Measurements from ENCODE around the gene FOLR3. TPM values are rescaled to one million over a fixed set of nuclear protein-coding genes. Genes with fewer than 3 reads are reported as not detected.
A peak's percentile ranks its signal among the peaks of the same experiment; 100 is the strongest.

Gene FOLR3
- total RNA-seq, 2 donors from 2014 or later: not detected

DNA sequence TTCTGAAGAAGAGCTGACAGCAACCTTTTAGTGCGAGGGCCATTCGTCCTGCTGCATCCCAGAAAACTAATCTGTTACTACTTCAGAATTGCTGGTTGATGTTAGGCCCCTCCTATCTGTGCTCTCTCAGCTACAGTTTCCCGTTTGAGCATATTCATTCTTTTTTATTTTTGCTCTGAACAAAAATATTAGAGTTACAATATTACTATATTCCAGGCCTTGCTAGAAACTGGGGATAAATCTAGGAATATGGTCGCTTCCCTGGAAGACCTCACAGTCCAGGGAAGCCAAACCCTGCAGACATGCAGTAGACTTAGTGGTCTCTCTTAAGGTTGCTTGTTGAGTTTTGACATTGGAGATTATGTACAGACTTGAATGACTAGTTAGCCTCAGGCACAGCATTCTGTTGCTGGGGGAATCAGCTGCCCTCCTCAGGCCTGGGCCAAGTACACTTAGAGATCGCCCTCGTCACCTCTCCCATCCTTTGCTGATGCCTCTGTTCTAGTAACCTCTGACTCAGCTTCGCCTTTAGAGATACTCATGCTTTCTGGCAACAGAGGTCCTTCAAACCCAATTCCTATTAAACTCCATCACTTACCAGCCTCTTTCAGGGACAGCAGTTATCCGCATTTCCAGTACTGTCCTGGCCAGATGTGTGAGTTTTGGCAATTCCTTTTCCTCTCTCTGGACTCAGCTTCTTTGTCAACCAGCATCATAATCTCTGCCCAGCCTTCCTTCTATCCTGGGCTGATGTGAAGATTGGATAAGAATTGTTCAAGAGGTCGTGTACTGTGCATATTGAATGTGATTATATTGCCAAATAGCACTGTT is 22.3 kb upstream of the FOLR3 start:
- Mint-ChIP-seq H3K27me3 (peaks cover 6% of the 10 kb centered on the region), H3K36me3 (ENCODE audit: low read depth) (peaks cover 26% of the 10 kb centered on the region), H3K9me3 (peaks cover 10% of the 10 kb centered on the region), H3K4me1 (peaks cover 24% of the 10 kb centered on the region), H3K27ac (peak overlapping the region; percentile 96), H3K4me3 (peak overlapping the region; percentile 87)
- peak; percentile 2 for ATAC-seq (replicated peaks)

DNA sequence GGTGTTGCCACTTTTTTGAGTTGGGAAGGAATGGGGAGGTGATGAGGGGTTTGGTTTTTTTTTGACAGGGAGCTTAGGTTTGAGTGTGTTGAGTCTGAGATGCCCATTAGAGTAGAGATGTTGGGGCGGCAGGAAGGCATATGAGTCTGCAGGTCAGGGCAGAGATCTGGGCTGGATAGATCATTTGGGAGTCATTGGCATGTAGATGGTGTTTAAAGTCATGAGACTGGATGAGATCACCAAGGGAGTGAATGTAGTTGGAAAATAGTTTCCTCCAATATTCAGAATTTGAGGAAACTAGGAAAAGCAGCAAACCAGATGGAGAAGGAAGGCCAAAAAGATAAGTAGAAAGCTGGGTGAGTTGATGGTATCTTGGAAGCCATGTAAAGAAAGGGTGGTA is 21.0 kb upstream of the FOLR3 start:
- peaks cover 24% of the 10 kb centered on the region for H3K4me1 Mint-ChIP-seq
- peak overlapping the region; percentile 96 for H3K27ac Mint-ChIP-seq
- H3K4me3 Mint-ChIP-seq: no peak overlapping the region
- peaks cover 10% of the 10 kb centered on the region for H3K9me3 Mint-ChIP-seq
- H3K36me3 Mint-ChIP-seq (ENCODE audit: low read depth): peaks cover 26% of the 10 kb centered on the region
- ATAC-seq (replicated peaks): no peak
- H3K27me3 Mint-ChIP-seq: peaks cover 10% of the 10 kb centered on the region

DNA sequence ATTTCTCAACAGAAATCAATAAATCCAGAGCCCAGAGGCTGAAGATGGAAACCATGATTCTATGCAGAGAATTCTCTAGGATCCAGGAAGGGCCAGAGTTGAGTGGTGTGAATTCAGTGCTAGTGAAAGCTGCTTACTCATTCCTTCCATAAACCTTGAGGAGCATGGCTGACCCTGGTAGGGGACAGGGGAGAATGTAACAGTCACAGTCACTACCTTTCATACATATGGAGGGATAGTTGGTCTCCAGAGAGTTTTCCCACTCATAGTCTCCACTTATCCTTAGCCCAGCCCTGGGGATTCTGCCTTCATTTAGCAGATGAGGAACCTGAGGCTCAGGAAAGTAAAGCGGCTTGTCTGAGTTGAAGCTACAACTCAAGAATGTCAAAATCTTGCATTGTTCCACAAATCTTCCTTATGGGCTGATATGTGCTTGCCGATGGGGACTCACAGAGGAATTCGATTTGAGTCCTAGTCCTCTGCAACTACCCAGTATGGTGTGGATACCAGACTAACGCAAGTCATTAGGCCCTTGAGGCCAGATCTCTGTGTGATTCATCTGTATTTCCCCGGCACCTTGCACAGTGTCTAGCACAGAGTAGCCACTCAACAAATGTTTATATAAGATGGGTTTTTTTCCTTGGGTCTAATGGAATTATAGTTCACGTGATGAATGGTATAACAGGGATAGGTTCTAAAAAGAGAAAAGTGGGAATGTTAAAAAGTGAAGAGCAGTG is 19.3 kb upstream of the FOLR3 start:
- H3K9me3 Mint-ChIP-seq: peaks cover 10% of the 10 kb centered on the region
- no peak overlapping the region for H3K27ac Mint-ChIP-seq
- H3K36me3 Mint-ChIP-seq (ENCODE audit: low read depth): peaks cover 12% of the 10 kb centered on the region
- H3K27me3 Mint-ChIP-seq: peaks cover 15% of the 10 kb centered on the region
- no peak for ATAC-seq (replicated peaks)
- peaks cover 21% of the 10 kb centered on the region for H3K4me1 Mint-ChIP-seq
- no peak overlapping the region for H3K4me3 Mint-ChIP-seq

- no peak for ATAC-seq (replicated peaks)
- Mint-ChIP-seq H3K9me3 (peaks cover 2% of the 10 kb centered on the region), H3K27me3 (peaks cover 18% of the 10 kb centered on the region), H3K27ac (no peak overlapping the region), H3K4me3 (no peak overlapping the region), H3K4me1 (peaks cover 5% of the 10 kb centered on the region), H3K36me3 (ENCODE audit: low read depth) (no peaks in the 10 kb centered on the region)
Observed at GRCh38 chr11:72119198-72119597, 16.3 kb upstream of the FOLR3 start.

DNA sequence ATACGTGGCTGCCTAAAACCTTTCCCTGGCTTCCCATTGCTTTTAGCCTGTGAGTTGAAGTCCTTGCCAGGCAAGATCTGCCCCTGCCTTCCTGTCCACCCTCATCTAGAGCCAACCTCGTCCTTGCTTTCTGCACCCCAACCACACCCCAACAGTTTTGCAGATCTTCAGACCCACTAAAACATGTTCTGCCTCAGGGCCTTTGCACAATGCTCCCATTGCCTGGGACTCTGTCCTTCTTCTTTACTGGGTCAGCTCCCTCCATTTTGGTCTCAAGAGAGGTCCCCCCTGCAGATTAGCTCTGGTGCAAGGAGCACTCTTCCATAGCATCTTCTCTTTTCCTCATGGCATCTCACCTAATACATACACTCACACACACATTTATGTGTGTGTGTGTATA is 14.6 kb upstream of the FOLR3 start:
- H3K27me3 Mint-ChIP-seq: peaks cover 18% of the 10 kb centered on the region
- no peak overlapping the region for H3K27ac Mint-ChIP-seq
- H3K36me3 Mint-ChIP-seq (ENCODE audit: low read depth): no peaks in the 10 kb centered on the region
- H3K4me1 Mint-ChIP-seq: peaks cover 5% of the 10 kb centered on the region
- no peaks in the 10 kb centered on the region for H3K9me3 Mint-ChIP-seq
- ATAC-seq (replicated peaks): no peak
- H3K4me3 Mint-ChIP-seq: no peak overlapping the region

GRCh38 chr11:72122607-72123006 is 12.9 kb upstream of the FOLR3 start:
- Mint-ChIP-seq H3K27me3 (peaks cover 12% of the 10 kb centered on the region), H3K9me3 (no peaks in the 10 kb centered on the region), H3K4me3 (no peak overlapping the region), H3K36me3 (ENCODE audit: low read depth) (no peaks in the 10 kb centered on the region), H3K4me1 (peaks cover 5% of the 10 kb centered on the region), H3K27ac (no peak overlapping the region)
- ATAC-seq (replicated peaks): no peak

DNA sequence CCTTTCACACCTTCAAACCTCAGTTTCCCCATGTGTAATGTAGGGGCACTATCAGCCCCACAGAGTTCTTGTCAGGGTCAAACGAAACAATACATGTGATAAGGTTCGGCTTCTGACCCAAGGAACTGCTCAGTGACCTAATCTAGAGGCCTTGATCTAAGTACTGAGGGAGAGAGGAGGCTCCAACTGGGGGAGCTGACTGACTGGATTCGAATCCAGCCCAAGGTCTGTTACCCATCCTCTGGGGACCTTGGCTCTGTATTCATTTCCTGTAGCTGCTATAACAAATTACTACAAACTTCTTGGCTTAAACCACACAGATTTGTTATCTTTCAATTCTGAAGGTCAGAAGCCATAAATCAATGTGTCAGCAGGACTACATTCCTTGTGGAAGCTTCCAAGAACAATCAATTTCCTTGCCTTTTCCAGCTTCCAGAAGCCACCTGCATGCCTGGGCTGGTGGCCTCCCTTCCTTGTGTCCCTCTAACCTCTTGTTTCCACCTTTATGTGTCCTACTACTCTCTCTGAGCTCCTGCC is 12.3 kb upstream of the FOLR3 start:
- no peaks in the 10 kb centered on the region for H3K36me3 Mint-ChIP-seq (ENCODE audit: low read depth)
- H3K27me3 Mint-ChIP-seq: peaks cover 12% of the 10 kb centered on the region
- H3K4me1 Mint-ChIP-seq: peaks cover 5% of the 10 kb centered on the region
- H3K27ac Mint-ChIP-seq: no peak overlapping the region
- no peaks in the 10 kb centered on the region for H3K9me3 Mint-ChIP-seq
- no peak for ATAC-seq (replicated peaks)
- H3K4me3 Mint-ChIP-seq: no peak overlapping the region

GRCh38 chr11:72124046-72124445 is 11.5 kb upstream of the FOLR3 start:
- Mint-ChIP-seq H3K4me1 (peaks cover 5% of the 10 kb centered on the region), H3K36me3 (ENCODE audit: low read depth) (no peaks in the 10 kb centered on the region), H3K4me3 (no peak overlapping the region), H3K27me3 (peaks cover 9% of the 10 kb centered on the region), H3K9me3 (peaks cover 2% of the 10 kb centered on the region), H3K27ac (no peak overlapping the region)
- no peak for ATAC-seq (replicated peaks)

- H3K9me3 Mint-ChIP-seq: peaks cover 5% of the 10 kb centered on the region
- no peaks in the 10 kb centered on the region for H3K36me3 Mint-ChIP-seq (ENCODE audit: low read depth)
- no peak for ATAC-seq (replicated peaks)
- peaks cover 9% of the 10 kb centered on the region for H3K27me3 Mint-ChIP-seq
- no peak overlapping the region for H3K4me3 Mint-ChIP-seq
- H3K4me1 Mint-ChIP-seq: peaks cover 5% of the 10 kb centered on the region
- H3K27ac Mint-ChIP-seq: no peak overlapping the region
Observed at GRCh38 chr11:72125956-72126355, 9.6 kb upstream of the FOLR3 start.

DNA sequence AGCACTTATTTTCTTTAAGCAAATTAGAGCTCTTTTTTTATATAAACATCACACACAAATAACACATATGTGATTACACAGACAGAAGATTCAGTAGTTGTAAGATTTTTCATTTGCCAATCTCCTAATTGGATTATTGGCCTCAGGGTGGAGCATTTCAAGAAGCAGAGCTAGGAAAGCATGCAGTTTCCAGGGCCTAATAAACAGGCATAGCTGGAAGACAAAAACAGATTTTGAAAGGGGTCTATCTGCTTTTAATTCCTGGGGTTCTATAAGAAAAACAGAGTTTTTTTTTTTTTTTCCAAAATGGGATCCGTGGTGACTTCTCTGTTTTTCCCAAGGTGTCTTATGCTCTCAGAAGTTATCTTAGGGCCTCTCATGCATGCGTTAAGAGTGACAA is 7.6 kb upstream of the FOLR3 start:
- no peak for ATAC-seq (replicated peaks)
- Mint-ChIP-seq H3K27ac (no peak overlapping the region), H3K4me3 (no peak overlapping the region), H3K27me3 (peaks cover 14% of the 10 kb centered on the region), H3K4me1 (peaks cover 5% of the 10 kb centered on the region), H3K9me3 (peaks cover 5% of the 10 kb centered on the region), H3K36me3 (ENCODE audit: low read depth) (no peaks in the 10 kb centered on the region)

DNA sequence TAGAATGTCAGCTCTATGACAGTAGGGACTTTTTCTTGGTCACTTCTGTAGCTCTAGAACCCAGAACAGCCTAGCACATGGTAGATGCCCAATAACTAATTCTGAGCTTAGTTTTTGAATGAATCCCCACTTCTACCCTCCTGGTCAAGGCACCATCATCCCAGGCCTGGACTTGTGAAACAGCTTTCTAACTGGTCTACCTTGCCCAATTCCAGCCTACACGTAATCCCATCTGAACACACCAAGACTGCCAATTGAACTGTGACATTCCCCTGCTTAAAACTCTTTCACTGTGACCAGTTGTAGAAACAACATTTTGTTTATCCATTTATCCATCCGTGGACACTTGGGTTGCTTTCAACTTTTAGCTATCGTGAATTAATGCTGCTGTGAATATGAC is 6.1 kb upstream of the FOLR3 start:
- H3K36me3 Mint-ChIP-seq (ENCODE audit: low read depth): no peaks in the 10 kb centered on the region
- H3K27ac Mint-ChIP-seq: no peak overlapping the region
- H3K27me3 Mint-ChIP-seq: peaks cover 13% of the 10 kb centered on the region
- no peak overlapping the region for H3K4me3 Mint-ChIP-seq
- H3K9me3 Mint-ChIP-seq: peaks cover 5% of the 10 kb centered on the region
- ATAC-seq (replicated peaks): no peak
- peaks cover 5% of the 10 kb centered on the region for H3K4me1 Mint-ChIP-seq

DNA sequence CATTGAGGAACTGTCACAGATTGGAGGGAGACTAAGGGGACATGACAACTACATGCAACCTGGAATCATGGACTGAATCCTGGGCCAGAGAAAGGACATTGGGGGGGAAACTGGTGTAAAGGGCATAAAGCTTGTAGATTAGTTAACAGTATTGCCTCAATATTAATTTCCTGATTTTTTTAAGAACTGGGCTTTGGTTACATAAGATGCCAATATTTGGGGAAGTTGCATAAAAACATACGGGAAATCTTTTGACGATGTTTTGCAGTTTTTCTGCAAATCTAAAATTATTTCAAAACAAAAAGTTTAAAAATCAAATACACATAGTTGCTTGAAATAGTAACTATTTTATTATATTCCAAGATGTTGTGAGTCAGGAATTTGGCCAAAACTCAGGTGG is 2.9 kb upstream of the FOLR3 start:
- Mint-ChIP-seq H3K27me3 (peaks cover 16% of the 10 kb centered on the region), H3K27ac (no peak overlapping the region), H3K9me3 (peaks cover 5% of the 10 kb centered on the region), H3K4me3 (no peak overlapping the region), H3K36me3 (ENCODE audit: low read depth) (no peaks in the 10 kb centered on the region), H3K4me1 (no peaks in the 10 kb centered on the region)
- ATAC-seq (replicated peaks): no peak

GRCh38 chr11:72135891-72136683 is 562 bp downstream of the FOLR3 start:
- Mint-ChIP-seq H3K27ac (no peak overlapping the region), H3K4me1 (peaks cover 10% of the 10 kb centered on the region), H3K4me3 (no peak overlapping the region), H3K27me3 (peaks cover 15% of the 10 kb centered on the region), H3K36me3 (ENCODE audit: low read depth) (no peaks in the 10 kb centered on the region), H3K9me3 (no peaks in the 10 kb centered on the region)
- no peak for ATAC-seq (replicated peaks)

GRCh38 chr11:72136684-72137262 is 1.2 kb downstream of the FOLR3 start:
- no peaks in the 10 kb centered on the region for H3K36me3 Mint-ChIP-seq (ENCODE audit: low read depth)
- ATAC-seq (replicated peaks): peak; percentile 34
- H3K4me3 Mint-ChIP-seq: no peak overlapping the region
- H3K9me3 Mint-ChIP-seq: no peaks in the 10 kb centered on the region
- peaks cover 15% of the 10 kb centered on the region for H3K27me3 Mint-ChIP-seq
- H3K4me1 Mint-ChIP-seq: peaks cover 16% of the 10 kb centered on the region
- no peak overlapping the region for H3K27ac Mint-ChIP-seq
